GM19397 (cell line): ENCODE measurements around the gene KIAA0930.
"Not testable (repeated sequence)": the region's sequence is repeated elsewhere in the genome, so short reads cannot be mapped to it uniquely, and the experiment has no call there.

ENCODE experiments used
- ATAC-seq: cut with Tn5 transposase; IDR thresholded peaks from one replicate; pipeline ENCODE4 v1.9.1; 2021; ENCODE audit warnings: mild to moderate bottlenecking, moderate library complexity; ENCODE audit not compliant: unreplicated experiment

Gene KIAA0930

DNA sequence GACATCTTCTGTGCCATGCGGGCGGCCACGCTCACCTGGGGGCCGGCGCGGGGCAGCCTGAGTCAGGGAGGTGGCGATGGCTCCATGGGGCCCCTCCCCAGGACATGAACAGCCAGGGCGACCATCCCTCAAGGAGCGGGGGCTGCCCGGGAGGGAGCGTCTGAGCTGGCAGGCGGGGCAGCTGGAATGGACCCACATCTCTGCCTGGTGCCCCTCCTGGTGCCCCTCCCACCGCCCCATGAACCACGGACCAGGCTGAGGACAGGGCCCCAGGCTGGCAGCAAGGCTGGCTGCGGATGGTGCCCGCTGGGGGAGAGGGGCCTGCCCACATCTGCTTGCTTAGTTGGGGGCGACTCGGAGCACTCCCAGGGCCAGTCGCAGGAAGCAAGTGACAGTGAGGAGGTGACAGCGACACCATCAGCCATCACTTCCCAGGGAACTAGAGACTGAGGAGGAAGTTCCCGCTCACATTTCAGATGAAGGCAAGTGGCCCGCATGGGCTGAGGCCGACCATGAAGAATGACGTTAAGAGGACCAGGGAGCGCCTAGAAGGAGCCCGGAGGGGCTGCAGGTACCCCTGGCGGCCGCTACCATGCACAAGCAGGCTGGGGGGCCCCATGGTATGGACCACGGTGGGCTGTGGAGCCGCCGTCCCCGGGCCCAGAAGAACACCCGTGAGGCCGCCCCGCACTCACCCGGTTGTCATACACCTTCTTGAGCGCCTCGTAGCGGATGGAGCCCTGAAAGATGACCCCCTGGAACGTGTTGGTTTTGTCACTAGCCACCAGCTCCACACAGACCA is 37.3 kb downstream of the KIAA0930 start:
- no peak for ATAC-seq

- ATAC-seq = no peak
Measured at GRCh38 chr22:45202333-45203149, 38.2 kb downstream of the KIAA0930 start.

GRCh38 chr22:45201678-45202332 is 38.9 kb downstream of the KIAA0930 start:
- no peak for ATAC-seq

DNA sequence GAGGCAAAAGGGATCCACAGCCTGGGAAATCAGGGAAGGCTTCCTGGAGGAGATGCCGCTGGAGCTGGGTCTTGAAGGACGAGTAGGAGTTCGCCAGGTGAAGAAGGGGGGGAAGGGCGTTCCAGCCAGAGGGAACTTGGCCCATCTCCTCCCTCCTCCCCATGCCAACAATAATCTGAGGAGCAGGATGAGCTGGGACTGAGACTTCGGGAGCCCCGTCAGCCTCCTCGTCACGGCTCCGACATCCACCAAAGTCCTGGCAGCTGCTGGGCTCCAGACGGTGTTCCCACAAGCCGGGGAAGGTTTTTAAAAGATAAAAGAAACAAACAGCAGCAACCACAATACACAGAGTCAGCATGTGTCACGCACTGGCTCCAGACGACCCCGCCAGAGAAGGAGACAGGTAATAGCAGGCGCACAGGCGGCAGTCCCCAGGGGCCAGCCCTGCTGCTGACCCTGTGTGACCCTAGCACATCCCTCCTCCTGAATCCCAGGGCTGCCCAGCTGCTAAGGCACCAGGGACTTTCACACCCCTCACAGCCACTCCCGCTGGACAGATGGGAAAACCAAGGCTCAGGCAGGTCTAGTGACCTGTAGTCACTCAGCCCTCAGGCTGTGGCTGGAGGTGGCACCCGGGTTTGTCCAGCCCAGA is 39.7 kb downstream of the KIAA0930 start:
- no peak for ATAC-seq

GRCh38 chr22:45200230-45200629 is 40.5 kb downstream of the KIAA0930 start:
- no peak for ATAC-seq

DNA sequence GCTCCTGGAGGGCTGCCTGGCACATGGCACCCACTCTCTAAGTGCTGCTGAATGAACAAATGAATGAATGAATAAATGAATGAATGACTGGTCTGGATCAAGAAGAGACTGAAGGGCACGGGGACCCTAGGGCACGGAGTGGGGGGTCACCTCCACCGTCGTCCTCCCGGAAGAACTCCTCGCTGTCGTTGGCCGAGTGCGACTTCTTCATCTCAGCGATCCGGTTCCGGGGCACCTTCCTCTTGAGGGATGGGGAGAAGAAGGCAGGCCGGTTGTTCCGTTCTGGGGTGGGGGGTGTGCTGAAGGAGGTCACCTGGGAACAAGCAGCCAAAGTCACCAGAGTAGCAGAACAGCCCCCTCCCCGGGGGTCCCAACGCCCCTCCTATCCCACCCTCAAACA is 41.0 kb downstream of the KIAA0930 start:
- no peak for ATAC-seq

GRCh38 chr22:45198463-45198795 is 42.3 kb downstream of the KIAA0930 start:
- no peak for ATAC-seq

DNA sequence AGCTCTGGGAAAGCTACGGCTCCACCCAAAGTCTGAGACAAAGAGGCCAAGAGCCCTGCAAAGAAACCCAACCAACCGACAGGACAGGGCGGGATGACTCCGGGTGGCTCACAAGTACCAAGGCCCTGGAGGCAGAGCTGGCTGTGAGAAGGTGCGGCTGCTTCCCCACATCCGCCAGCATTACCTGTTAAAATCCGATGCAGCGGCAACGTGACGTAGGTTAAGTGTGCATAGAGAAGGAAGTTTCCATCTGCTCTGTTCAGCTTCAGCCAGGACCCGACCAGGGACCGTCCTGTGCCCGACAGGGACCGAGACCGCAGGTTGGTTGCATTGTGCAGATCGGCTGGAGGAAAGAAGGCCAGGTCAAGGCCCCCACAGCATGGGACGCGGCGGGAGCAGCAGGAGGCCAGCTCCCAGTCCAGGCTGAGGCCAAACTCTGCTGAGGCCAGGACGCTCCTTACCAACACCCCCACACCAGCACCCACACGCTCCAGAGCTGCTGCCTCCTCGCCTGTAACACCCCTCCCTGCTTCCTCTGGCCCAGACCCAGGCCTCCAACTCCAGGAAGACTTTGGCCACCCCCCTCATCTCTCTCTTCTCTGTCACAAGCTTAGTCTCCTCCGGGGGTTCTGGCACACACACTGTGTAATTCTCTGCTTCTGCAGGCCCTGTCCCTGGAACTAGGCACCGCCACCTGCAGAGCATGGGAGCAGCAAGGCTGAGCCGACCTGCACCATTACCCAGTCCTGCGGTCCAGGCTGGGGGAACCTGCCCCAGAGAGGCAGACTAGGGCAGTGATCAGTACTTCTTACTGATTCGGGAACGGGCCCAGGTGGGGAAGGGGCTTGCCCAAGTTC is 42.9 kb downstream of the KIAA0930 start:
- no peak for ATAC-seq

DNA sequence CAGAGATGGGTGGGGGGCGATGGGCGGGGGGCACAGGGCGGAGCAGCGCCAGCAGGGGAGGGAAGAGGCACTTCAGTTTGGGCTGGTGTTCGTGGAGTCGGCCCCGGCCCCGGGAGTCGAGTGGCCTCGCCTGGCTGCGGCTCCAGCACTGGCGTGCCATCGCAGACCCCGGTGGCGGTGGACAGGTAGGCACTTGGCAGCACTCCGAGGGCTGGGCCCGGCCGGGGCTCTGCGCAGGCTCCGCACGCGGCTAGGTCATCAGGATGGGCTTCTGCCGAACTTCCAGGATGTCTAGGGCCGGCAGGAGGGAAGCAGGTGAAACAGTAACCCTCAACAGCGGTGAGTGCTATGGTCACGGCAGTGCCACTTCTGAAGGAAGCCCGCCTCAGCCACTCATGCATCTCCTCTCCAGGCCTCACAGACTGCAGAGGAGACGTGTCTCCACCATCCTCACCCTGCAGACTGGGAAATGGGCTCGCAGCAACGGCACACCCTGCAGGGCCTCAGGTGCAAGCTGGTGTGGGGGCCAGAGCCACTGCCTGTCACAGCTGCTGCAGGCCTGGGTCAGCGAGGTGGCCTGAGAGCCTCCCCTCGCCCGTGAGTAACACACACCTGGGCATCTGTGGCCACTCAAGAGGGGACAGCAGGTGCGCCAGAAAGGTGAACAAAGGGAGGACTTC is 43.6 kb downstream of the KIAA0930 start:
- no peak for ATAC-seq

- ATAC-seq = no peak
Measured at GRCh38 chr22:45196308-45196707, 44.4 kb downstream of the KIAA0930 start.

DNA sequence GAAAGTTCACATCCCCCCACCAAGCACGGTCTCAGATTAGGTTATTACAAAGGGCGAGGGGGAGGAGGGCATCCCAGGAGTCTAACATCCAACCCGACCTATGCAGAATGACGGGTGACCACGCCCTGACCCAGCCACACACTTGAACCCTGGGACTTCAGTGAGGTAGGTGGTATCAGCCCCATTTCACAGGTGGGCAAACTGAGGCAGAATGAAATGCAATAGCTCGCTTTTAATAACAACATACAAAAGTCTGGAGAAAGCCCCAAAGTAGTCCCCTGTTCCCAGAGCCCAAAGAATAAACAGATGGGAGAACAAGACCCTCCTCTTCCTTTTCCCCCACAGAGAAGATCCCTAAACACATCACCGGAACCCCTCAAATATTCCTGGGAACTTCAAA is 45.1 kb downstream of the KIAA0930 start:
- ATAC-seq = no peak

DNA sequence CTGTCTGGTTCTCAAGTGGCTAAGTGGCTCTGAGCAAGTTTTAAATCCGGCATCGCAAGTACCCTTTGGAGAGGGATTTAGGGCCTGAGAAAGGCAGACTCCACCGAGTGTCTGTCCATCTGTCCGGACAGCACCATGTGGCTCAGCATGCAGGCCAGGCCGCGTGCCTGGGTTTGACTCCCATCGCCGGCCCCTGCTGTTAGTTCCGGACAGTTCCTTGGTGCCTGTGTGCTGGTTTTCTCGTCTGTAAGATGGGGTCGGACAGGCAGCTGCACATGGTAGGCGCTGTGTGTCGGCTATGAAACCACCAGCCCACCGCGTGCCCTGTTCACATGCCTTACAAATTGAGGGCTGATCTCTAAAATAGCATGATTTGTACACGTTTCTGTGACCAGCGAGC is 46.0 kb downstream of the KIAA0930 start:
- ATAC-seq = no peak

- ATAC-seq = no peak
Measured at GRCh38 chr22:45192701-45193187, 48.0 kb downstream of the KIAA0930 start.

GRCh38 chr22:45191746-45192145 is 48.9 kb downstream of the KIAA0930 start:
- not testable (repeated sequence) for ATAC-seq

DNA sequence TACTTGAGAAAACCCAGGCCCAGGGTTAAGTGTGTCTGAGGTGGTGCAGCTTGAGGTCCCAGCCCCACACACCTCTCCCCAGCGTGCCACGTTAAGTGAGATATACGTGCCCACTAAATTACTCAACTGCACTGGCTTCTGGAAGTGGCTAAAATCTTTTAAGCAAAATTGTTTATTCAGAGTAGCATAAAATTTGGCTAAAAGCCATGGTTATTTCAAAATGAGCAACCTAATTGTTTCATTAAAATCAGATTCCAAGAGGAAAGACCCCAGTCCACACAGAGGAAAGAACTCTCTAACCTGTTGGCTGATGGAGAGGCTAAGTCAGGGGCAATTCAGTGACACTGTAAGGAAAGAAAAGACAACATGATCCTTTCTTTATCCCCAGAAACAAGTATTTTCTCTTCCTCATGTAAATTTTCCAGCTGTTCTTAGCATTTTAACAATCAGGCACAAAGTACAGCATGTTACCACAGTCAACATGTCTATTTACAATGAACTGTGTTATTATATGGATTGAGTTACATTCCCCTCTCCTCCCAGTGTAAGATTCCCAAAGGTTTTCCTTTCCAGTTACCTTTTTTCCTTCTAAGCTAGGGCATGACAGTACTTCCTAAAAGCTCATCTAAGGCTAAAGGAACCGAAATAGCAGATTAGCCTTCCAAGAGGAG is 50.4 kb downstream of the KIAA0930 start:
- ATAC-seq = no peak

GRCh38 chr22:45188779-45189178 is 51.9 kb downstream of the KIAA0930 start:
- ATAC-seq = no peak

- ATAC-seq = no peak
Measured at GRCh38 chr22:45187891-45188290, 52.8 kb downstream of the KIAA0930 start.

DNA sequence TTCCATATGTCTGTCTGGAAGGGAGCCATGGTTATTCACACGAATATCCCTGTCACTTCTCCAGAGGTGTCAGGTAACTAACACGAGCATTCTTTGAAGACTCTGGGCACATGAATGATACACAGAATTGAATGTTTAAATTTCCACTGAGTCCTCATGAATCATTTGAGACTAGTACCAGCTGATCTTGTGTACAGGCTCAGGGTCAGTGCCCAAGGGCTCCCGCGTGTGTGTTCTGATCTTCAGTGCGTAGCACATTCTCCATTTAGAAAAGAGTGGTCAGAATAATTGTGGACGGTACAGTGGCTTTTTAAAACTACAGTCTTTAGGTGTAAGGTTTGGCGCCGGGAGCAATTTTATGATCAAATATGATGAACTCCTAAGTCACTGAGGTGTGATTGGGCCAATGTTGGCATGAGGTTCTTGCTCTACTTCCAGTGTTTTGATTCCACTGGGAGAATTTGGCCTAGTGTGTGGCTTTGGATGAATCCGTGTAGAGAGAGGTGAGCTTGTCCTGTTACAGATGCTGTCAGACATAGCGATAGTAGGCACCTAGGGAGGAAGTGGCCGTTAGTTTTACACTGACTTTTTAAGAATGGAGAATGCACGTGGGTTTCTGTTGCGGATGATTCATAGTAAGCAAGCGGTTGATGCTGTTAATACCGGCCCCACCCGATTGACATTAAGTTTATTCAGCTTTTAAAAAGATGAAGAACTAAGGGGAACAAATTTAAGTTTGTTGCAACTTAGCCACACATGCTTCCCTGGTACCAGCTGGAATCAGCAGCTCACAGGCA is 54.8 kb downstream of the KIAA0930 start:
- ATAC-seq = no peak
